ENCODE results near the gene MAP3K14. TPM values are rescaled to one million over a fixed set of nuclear protein-coding genes. Genes with fewer than 3 reads are reported as not detected.

Gene MAP3K14
- total RNA-seq, 1 experiment from 2014 or later, result 16.4 TPM

DNA sequence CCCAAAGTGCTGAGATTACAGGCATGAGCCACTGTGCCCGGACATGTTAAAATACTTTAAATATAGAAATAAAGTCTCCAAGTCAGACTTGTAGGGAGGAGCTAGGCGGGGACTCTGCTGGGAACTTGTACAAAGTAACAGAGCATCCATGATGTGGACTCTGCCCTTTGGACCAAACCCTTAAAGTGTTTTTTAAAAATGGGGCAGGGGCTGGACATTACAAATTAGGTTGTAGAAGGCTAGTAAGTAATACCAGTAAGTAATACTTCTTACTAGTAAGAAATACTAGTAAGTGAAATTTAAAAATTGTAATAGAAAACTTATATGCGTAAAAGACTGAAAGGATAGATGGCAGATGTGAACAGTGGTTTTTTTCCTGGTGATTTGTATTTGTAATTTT lies 45.2 kb downstream of the MAP3K14 start (continued):
- TF ChIP-seq, protein P1, sequence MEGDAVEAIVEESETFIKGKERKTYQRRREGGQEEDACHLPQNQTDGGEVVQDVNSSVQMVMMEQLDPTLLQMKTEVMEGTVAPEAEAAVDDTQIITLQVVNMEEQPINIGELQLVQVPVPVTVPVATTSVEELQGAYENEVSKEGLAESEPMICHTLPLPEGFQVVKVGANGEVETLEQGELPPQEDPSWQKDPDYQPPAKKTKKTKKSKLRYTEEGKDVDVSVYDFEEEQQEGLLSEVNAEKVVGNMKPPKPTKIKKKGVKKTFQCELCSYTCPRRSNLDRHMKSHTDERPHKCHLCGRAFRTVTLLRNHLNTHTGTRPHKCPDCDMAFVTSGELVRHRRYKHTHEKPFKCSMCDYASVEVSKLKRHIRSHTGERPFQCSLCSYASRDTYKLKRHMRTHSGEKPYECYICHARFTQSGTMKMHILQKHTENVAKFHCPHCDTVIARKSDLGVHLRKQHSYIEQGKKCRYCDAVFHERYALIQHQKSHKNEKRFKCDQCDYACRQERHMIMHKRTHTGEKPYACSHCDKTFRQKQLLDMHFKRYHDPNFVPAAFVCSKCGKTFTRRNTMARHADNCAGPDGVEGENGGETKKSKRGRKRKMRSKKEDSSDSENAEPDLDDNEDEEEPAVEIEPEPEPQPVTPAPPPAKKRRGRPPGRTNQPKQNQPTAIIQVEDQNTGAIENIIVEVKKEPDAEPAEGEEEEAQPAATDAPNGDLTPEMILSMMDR (IDR thresholded peaks at IDR 0.05 in 2 of 3, conservative IDR thresholded peaks at IDR 0.05 in 1 of 3; ENCODE audit: borderline replicate concordance in 1 of 3, insufficient read depth in 1 of 3, low read depth in 2 of 3, low read length in 2 of 3), result no peak
- TF ChIP-seq CEBPB (IDR thresholded peaks at IDR 0.05; ENCODE audit: low read depth), result no peak
- no peak for TF ChIP-seq POLR2AphosphoS5 (IDR thresholded peaks at IDR 0.05; ENCODE audit: low read depth, low read length)
- no peak for TF ChIP-seq POLR2A (IDR thresholded peaks at IDR 0.05; ENCODE audit: borderline replicate concordance, extremely low read depth, insufficient read depth, insufficient read length)
- no peak for TF ChIP-seq EZH2phosphoT487 (IDR thresholded peaks at IDR 0.05; ENCODE audit: borderline replicate concordance)
- no peak for TF ChIP-seq SRF (IDR thresholded peaks at IDR 0.05; ENCODE audit: low read depth)

DNA sequence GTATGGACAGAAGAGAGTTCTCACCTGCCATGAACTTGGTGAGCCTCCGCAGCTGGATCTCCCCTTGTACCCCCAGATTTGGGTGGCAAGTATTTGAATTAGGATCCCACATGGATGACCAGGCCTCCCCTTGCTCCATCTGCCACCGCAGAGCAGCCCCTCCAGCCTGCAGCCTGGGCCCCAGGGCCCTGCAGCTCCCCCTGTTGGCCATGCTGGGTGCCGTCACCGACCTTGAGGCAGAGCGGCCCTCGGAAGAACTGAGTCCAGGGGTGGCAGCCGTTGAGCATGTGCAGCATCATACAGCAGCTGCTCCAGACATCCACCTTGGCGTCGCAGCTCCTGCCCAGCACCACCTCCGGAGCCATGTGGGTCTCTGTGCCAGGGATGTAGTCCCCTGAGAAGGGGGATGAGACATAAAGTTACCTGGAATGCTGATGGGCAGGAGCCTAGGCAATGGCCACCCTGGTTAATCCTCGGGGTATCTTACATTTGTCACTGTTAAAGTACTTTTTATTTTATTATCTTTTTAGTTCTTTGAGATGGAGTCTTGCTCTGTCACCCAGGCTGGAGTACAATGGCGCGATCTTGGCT lies 45.9 kb downstream of the MAP3K14 start:
- Histone ChIP-seq H3K9me2 (ENCODE audit: insufficient read depth) (no peaks in the 10 kb centered on the region), H3K9ac (ENCODE audit: low read length) (no peak overlapping the region), H3K36me3 (ENCODE audit: control insufficient read depth in 1 of 2, insufficient read depth in 2 of 2, low read length in 2 of 2) (peaks cover 52 to 57% of the 10 kb centered on the region in 2 experiments), H3K4me2 (ENCODE audit: low read length) (no peak overlapping the region), H2AFZ (ENCODE audit: low read depth, low read length, poor library complexity, severe bottlenecking) (no peak overlapping the region), H3K79me2 (ENCODE audit: insufficient read depth, low read length) (peaks cover under 1% of the 10 kb centered on the region; the same call in 1 of the 2 replicates), H3K4me1 (ENCODE audit: control insufficient read depth in 1 of 2, insufficient read depth in 2 of 2, low read length in 2 of 2) (0 out of 4 replicates have a peak, but pooled peaks cover 0 to 4% of the 10 kb centered on the region in 2 experiments), H3K27me3 (ENCODE audit: insufficient read depth, low read length) (no peaks in the 10 kb centered on the region), H3K9me3 (ENCODE audit: control insufficient read depth in 1 of 2, insufficient read depth in 1 of 2, low read depth in 1 of 2, low read length in 2 of 2) (no peaks in the 10 kb centered on the region), H4K20me1 (ENCODE audit: insufficient read depth) (no peaks in the 10 kb centered on the region), H3K4me3 (replicated peaks in 1 of 2; ENCODE audit: low read depth in 1 of 2, low read length in 2 of 2) (no peak overlapping the region), H3K27ac (ENCODE audit: low read depth, low read length) (no peak overlapping the region)
- ATAC-seq (peak; percentile 83), DNase-seq (ENCODE audit: low read depth, low spot score) (no peak)
- no TSS peak for BruUV-seq (replicated peaks)
- intact Hi-C loops (cut with micrococcal nuclease), result loop anchor here (1.0 kb wide), 1 partner anchor 52 kb away; no protein-coding TSS in a partner anchor
- CTCF ChIA-PET, result interaction anchor here (1.4 to 1.8 kb wide), 3 partner anchors 11 to 124 kb away, joined by 3 to 11 read pairs (median 4); no protein-coding TSS in a partner anchor
- POLR2A ChIA-PET, result no interaction called here
- RAD21 ChIA-PET (ENCODE audit: low non-redundant PET in 1 of 2, low total read pairs in 2 of 2, uncharacterized antibody in 2 of 2, unreplicated experiment in 2 of 2), result no interaction called here
- TF ChIP-seq, protein P2, sequence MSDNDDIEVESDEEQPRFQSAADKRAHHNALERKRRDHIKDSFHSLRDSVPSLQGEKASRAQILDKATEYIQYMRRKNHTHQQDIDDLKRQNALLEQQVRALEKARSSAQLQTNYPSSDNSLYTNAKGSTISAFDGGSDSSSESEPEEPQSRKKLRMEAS (IDR thresholded peaks at IDR 0.05), result no peak
- TF ChIP-seq JUND (IDR thresholded peaks at IDR 0.05) (no peak), EZH2 (IDR thresholded peaks at IDR 0.05) (no peak), YY1 (IDR thresholded peaks at IDR 0.05; ENCODE audit: extremely low read depth, insufficient replicate concordance, low read depth, low read length) (no peak), EZH2phosphoT487 (IDR thresholded peaks at IDR 0.05; ENCODE audit: borderline replicate concordance) (no peak), ZFX (IDR thresholded peaks at IDR 0.05) (no peak), RAD21 (IDR thresholded peaks at IDR 0.05; ENCODE audit: low read depth) (peak; percentile 57)
- TF ChIP-seq, protein P1 (IDR thresholded peaks at IDR 0.05 in 2 of 3, conservative IDR thresholded peaks at IDR 0.05 in 1 of 3; ENCODE audit: borderline replicate concordance in 1 of 3, insufficient read depth in 1 of 3, low read depth in 2 of 3, low read length in 2 of 3), result peak; percentile 45 to 86 (median 83); a peak in 5 of 6 replicates

Measured in HCT116 (cell line).